HUES6 (cell line): Measurements from ENCODE around the gene MAGEE1.
A peak's percentile ranks its signal among the peaks of the same experiment; 100 is the strongest.

Experiments
- H3K27ac ChIP-seq: 2 replicates; pipeline ENCODE4 v1.7.0; 2013; ENCODE audit warnings: low read depth, mild to moderate bottlenecking, low read length, inconsistent platforms
- H3K27me3 ChIP-seq: 2 replicates; pipeline ENCODE4 v1.6.1; 2013; ENCODE audit warnings: low read length; ENCODE audit not compliant: control insufficient read depth, insufficient read depth
- H3K36me3 ChIP-seq: 2 replicates; pipeline ENCODE4 v1.6.1; 2013; ENCODE audit warnings: low read length; ENCODE audit not compliant: control insufficient read depth, insufficient read depth
- H3K4me1 ChIP-seq: 2 replicates; pipeline ENCODE4 v1.6.1; 2013; ENCODE audit warnings: low read length; ENCODE audit not compliant: control insufficient read depth, insufficient read depth
- H3K4me3 ChIP-seq: 2 replicates; pipeline ENCODE4 v1.5.1; 2013; ENCODE audit warnings: low read depth, low read length
- H3K9ac ChIP-seq: one replicate; pipeline ENCODE4 v1.6.1; 2013; ENCODE audit warnings: mild to moderate bottlenecking, low read length
- H3K9me3 ChIP-seq: 2 replicates; pipeline ENCODE4 v1.6.1; 2013; ENCODE audit warnings: low read depth, low read length; ENCODE audit not compliant: control insufficient read depth, insufficient read depth

MAGEE1 gene, protein sequence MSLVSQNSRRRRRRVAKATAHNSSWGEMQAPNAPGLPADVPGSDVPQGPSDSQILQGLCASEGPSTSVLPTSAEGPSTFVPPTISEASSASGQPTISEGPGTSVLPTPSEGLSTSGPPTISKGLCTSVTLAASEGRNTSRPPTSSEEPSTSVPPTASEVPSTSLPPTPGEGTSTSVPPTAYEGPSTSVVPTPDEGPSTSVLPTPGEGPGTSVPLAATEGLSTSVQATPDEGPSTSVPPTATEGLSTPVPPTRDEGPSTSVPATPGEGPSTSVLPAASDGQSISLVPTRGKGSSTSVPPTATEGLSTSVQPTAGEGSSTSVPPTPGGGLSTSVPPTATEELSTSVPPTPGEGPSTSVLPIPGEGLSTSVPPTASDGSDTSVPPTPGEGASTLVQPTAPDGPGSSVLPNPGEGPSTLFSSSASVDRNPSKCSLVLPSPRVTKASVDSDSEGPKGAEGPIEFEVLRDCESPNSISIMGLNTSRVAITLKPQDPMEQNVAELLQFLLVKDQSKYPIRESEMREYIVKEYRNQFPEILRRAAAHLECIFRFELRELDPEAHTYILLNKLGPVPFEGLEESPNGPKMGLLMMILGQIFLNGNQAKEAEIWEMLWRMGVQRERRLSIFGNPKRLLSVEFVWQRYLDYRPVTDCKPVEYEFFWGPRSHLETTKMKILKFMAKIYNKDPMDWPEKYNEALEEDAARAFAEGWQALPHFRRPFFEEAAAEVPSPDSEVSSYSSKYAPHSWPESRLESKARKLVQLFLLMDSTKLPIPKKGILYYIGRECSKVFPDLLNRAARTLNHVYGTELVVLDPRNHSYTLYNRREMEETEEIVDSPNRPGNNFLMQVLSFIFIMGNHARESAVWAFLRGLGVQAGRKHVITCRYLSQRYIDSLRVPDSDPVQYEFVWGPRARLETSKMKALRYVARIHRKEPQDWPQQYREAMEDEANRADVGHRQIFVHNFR

DNA sequence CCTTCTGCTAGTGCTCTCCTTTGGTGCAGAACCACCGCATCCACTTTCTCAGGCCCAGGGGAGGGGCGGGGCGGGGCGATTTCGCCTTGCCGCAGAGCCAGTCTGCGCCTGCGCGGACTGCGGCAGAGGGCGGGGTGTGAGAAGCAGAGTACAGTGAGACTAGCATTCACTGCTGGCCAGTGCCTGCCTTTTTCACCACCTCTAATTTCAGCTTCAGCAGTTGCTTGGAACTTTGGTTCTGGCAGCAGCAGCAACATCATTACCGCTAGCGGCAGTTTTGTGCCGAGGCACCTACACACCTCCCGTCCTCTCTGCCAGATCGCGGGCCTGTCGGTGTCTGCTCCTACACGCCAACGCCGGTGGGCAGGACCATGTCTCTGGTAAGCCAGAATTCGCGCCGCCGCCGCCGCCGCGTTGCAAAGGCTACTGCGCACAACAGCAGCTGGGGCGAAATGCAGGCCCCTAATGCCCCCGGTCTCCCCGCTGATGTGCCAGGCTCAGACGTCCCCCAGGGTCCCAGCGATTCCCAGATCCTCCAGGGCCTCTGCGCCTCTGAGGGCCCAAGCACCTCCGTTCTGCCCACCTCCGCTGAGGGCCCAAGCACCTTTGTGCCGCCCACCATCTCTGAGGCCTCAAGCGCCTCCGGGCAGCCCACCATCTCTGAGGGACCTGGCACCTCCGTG lies at the start of gene MAGEE1:
Gene MAGEE1 (plus strand): TSS at position 151 of the 683 bp plus-strand sequence. CDS start 221 bp downstream, at position 372.
- Histone ChIP-seq H3K4me1 (no peaks in the 10 kb centered on the region), H3K9ac (peak within 1 kb of the TSS; percentile 9), H3K9me3 (no peaks in the 10 kb centered on the region; the same call in 1 of the 2 replicates), H3K27ac (no peak within 1 kb of the TSS), H3K27me3 (peaks cover 12% of the 10 kb centered on the region), H3K4me3 (peak within 1 kb of the TSS; percentile 80), H3K36me3 (no peaks in the 10 kb centered on the region)

DNA sequence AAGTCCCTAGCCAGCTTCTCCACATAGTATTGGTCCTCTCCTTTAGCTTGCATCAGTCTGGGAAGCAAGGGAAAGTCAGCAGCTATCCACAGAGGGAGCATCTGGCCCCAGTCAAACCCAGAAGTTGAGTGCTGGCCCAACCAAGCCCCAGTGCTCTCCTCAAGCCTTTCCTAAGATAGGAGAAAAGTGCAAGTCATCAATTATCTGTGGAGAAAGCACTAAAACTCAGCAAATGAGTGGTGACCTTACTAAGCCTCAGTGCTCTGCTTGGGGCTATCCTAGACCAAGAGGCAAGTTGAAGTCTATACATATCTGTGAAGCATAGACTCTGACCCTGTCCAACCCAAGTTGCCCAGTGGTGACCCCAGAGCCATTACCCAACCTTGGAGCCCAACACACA lies 28.5 kb upstream of the MAGEE1 start:
- Histone ChIP-seq H3K4me3 (no peak overlapping the region), H3K27me3 (no peaks in the 10 kb centered on the region), H3K9me3 (peaks cover 33% of the 10 kb centered on the region), H3K36me3 (no peaks in the 10 kb centered on the region), H3K9ac (no peak overlapping the region), H3K27ac (no peak overlapping the region), H3K4me1 (no peaks in the 10 kb centered on the region)

DNA sequence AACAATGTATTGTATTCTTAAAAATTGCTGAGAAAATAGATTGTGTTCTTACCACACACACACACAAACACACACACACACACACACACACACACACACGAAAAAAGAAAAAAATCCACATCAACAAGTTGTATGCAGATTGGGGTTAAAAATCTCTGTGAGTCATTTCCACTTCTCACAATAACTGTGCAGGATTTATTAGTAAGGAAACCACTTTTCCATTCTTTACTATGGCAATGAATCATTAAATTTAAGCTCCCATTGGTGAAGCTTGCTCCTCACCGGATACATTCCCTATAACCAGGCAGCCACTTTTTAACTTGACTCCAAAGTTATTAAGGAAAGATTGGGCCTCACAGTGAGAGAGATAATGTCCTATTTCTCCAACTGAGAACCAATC lies 19.7 kb upstream of the MAGEE1 start:
- H3K4me3 ChIP-seq = no peak overlapping the region
- H3K27me3 ChIP-seq = no peaks in the 10 kb centered on the region; the same call in 1 of the 2 replicates
- H3K9ac ChIP-seq = no peak overlapping the region

DNA sequence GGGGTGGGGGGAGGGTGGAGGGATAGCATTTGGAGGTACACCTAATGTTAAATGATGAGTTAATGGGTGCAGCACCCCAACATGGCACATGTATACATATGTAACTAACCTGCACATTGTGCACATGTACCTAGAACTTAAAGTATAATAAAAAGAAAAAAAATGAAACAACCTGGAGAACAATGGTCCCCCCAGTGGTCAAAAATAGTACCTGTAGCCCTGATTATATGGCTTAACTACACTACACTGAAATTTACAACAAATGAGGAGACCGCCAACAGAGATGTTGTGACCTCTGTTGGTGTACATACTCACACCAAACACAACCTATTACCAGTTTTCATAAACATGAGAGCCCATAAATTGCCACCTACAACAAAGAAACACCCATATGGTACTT lies 7.3 kb upstream of the MAGEE1 start:
- Histone ChIP-seq H3K4me3 (no peak overlapping the region), H3K36me3 (no peaks in the 10 kb centered on the region), H3K27ac (no peak overlapping the region), H3K27me3 (no peaks in the 10 kb centered on the region), H3K9me3 (peaks cover 3% of the 10 kb centered on the region; the same call in 1 of the 2 replicates), H3K4me1 (no peaks in the 10 kb centered on the region), H3K9ac (no peak overlapping the region)

More for the DNA sequence above, 19.7 kb upstream of the MAGEE1 start:
- Histone ChIP-seq H3K27ac (no peak overlapping the region), H3K4me1 (no peaks in the 10 kb centered on the region), H3K36me3 (no peaks in the 10 kb centered on the region), H3K9me3 (no peaks in the 10 kb centered on the region; the same call in 1 of the 2 replicates)

DNA sequence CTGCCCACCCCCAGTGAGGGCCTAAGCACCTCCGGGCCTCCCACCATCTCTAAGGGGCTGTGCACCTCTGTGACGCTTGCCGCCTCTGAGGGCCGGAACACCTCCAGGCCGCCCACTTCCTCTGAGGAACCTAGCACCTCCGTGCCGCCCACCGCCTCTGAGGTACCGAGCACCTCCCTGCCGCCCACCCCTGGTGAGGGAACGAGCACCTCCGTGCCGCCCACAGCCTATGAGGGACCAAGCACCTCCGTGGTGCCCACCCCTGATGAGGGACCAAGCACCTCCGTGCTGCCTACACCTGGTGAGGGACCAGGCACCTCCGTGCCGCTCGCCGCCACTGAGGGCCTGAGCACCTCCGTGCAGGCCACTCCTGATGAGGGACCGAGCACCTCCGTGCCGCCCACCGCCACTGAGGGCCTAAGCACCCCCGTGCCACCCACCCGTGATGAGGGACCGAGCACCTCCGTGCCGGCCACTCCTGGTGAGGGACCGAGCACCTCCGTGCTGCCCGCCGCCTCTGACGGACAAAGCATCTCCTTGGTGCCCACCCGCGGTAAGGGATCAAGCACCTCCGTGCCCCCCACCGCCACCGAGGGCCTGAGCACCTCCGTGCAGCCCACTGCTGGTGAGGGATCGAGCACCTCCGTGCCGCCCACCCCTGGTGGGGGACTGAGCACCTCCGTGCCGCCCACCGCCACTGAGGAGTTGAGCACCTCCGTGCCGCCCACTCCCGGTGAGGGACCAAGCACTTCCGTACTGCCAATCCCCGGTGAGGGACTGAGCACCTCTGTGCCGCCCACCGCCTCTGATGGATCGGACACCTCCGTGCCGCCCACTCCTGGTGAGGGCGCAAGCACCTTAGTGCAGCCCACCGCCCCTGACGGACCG lies 977 bp downstream of the MAGEE1 start:
- H3K9me3 ChIP-seq = no peaks in the 10 kb centered on the region; the same call in 1 of the 2 replicates
- no peak overlapping the region for H3K9ac ChIP-seq
- H3K27ac ChIP-seq = no peak overlapping the region
- no peaks in the 10 kb centered on the region for H3K4me1 ChIP-seq
- peaks cover 12% of the 10 kb centered on the region for H3K27me3 ChIP-seq
- no peaks in the 10 kb centered on the region for H3K36me3 ChIP-seq
- H3K4me3 ChIP-seq = peak overlapping the region; percentile 80

DNA sequence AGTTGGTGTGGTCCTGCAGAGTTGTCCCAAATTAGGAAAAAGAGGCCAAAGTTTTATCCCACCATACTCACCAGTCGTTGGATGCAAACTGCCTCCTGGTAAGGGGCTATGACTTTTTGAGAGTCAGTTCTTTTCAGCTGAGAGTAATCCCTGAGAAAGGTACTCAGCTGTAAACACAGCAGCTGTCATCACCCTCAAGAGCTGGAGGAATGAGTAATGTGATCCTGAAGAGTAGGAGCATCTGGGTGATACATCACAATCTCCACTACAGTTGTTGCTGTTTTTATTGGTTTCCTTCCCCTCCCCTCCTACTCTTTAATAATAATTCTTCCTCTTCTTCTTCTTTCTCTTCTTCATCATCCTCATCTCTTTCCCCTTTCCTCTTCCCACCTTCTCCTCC lies 5.7 kb downstream of the MAGEE1 start:
- Histone ChIP-seq H3K9me3 (no peaks in the 10 kb centered on the region; the same call in 1 of the 2 replicates), H3K36me3 (no peaks in the 10 kb centered on the region), H3K27me3 (peaks cover 7% of the 10 kb centered on the region; the same call in 1 of the 2 replicates), H3K9ac (no peak overlapping the region), H3K4me3 (no peak overlapping the region), H3K27ac (no peak overlapping the region), H3K4me1 (peaks cover 9% of the 10 kb centered on the region; the same call in 1 of the 2 replicates)

DNA sequence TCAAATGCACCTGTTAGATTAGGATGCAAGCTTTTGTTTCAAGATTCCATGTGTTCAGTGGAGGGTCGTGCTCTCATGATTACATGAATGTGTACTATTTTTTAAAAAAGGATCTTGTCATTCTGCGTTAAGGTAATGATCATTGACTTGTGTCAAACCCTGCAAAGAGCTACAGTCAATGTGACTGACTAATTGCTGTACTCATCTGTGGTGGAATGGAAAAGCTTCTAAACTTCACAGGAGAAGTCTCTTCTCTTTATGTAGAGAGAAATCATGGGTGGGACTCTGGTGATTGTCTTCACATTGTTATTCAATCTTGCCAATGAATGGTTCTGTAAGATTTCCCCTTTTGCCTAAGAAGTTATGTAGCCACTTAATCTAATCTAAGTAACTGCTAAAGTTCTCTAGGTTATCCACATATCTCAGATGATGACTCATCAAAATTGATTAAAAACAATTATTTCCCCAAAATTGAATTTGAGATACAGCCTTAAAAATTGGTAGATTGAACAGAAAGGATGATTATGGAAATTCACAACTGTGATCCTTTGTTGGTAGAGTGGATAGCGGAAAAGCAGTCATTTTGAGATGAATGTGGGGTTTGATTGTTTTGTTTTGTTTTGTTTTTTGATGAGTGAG lies 6.7 kb downstream of the MAGEE1 start:
- no peak overlapping the region for H3K9ac ChIP-seq
- no peaks in the 10 kb centered on the region; the same call in 1 of the 2 replicates for H3K27me3 ChIP-seq
- H3K27ac ChIP-seq = no peak overlapping the region; the same call in 1 of the 2 replicates
- H3K4me3 ChIP-seq = no peak overlapping the region
- H3K4me1 ChIP-seq = peaks cover 9% of the 10 kb centered on the region; the same call in 1 of the 2 replicates
- no peaks in the 10 kb centered on the region for H3K36me3 ChIP-seq
- no peaks in the 10 kb centered on the region; the same call in 1 of the 2 replicates for H3K9me3 ChIP-seq

DNA sequence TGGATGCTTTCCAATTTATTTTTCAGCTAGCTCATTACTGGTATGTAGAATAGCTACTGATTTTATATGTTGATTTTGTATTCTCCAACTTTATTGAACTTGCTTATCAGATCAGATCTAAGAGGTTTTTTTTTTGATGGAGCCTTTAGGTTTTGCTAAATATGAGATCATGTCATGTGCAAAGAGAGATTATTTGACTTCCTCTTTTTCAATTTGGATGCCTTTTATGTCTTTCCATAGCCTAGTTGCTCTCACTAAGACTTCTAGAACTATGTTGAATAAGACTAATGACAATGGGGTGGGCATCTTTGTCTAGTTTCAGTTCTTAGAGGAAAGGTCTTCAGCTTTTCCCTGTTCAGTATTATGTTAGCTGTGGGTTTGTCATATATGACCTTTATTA lies 11.7 kb downstream of the MAGEE1 start:
- Histone ChIP-seq H3K4me1 (peaks cover 5% of the 10 kb centered on the region; the same call in 1 of the 2 replicates), H3K36me3 (no peaks in the 10 kb centered on the region), H3K4me3 (no peak overlapping the region), H3K27ac (no peak overlapping the region), H3K9me3 (peaks cover 4% of the 10 kb centered on the region; the same call in 1 of the 2 replicates), H3K27me3 (no peaks in the 10 kb centered on the region), H3K9ac (no peak overlapping the region)

DNA sequence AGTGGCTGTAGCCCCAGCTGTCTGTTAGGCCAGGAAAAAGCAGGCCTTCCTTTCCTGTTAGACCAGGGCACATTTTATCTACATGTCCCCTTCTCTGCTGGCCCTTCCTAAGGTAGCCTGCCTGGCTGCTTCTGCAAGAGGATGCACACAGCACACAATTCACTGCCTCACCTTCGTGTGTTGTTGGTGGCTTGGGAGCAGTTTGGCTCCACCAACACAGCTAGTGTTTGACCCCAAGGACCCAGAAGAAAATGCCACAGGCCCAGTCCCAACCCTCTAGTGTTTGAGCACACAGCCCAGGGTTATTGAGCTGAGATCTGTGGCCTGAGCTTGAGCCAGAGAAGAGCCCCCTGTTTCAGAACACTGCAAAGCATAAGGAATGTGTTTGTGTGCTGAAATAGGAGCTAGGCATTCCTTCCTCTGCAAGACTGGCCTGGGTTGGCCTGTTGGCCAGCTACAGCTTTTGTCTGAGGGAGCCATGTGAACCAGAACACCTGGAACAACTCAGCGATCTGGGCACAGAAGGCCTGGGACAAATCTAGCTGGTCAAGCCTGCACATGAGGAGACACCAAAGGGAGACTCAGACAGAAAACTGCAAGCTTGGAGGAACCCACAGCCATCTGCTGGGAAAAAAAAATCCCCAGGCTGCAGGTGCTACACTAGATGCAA lies 26.4 kb downstream of the MAGEE1 start:
- peaks cover 3% of the 10 kb centered on the region; the same call in 1 of the 2 replicates for H3K9me3 ChIP-seq
- no peak overlapping the region for H3K9ac ChIP-seq
- H3K4me1 ChIP-seq = peaks cover 10% of the 10 kb centered on the region; the same call in 1 of the 2 replicates
- no peak overlapping the region for H3K4me3 ChIP-seq
- H3K36me3 ChIP-seq = no peaks in the 10 kb centered on the region
- H3K27me3 ChIP-seq = no peaks in the 10 kb centered on the region
- 0 out of 2 replicates have a peak overlapping the region, but pooled peaks have one; percentile 22 for H3K27ac ChIP-seq
